ENCODE measurements around the gene GSTA4.

DNA sequence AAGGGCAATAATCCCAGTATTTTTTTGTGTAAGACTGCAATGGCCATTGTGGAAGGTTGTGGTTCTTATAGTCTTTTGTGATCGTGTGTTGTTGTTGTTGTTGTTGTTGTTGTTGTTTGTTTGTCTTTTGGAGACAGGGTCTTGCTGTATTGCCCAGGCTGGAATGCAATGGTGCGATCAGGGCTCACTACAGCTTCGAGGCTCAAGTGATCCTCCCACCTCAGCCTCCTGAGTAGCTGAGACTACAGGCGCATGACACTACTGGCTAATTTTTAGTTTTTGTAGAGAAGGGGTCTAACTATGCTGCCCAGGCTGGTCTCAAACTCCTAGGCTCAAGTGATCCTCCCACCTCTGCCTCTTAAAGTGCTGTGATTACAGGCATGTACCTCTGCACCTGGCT is 3.5 kb upstream of the GSTA4 start:
- TF ChIP-seq, protein P1, sequence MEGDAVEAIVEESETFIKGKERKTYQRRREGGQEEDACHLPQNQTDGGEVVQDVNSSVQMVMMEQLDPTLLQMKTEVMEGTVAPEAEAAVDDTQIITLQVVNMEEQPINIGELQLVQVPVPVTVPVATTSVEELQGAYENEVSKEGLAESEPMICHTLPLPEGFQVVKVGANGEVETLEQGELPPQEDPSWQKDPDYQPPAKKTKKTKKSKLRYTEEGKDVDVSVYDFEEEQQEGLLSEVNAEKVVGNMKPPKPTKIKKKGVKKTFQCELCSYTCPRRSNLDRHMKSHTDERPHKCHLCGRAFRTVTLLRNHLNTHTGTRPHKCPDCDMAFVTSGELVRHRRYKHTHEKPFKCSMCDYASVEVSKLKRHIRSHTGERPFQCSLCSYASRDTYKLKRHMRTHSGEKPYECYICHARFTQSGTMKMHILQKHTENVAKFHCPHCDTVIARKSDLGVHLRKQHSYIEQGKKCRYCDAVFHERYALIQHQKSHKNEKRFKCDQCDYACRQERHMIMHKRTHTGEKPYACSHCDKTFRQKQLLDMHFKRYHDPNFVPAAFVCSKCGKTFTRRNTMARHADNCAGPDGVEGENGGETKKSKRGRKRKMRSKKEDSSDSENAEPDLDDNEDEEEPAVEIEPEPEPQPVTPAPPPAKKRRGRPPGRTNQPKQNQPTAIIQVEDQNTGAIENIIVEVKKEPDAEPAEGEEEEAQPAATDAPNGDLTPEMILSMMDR (IDR thresholded peaks at IDR 0.05; ENCODE audit: control extremely low read depth in 1 of 3, insufficient read depth in 1 of 3, low read depth in 1 of 3, low read length in 3 of 3) = no peak
- TF ChIP-seq SP1 (IDR thresholded peaks at IDR 0.05; ENCODE audit: low read depth, low read length) (no peak), POLR2AphosphoS5 (IDR thresholded peaks at IDR 0.05; ENCODE audit: low read depth, low read length) (no peak), EP300 (IDR thresholded peaks at IDR 0.05; ENCODE audit: borderline replicate concordance in 1 of 2, low read depth in 2 of 2, low read length in 2 of 2) (no peak), CEBPB (IDR thresholded peaks at IDR 0.05; ENCODE audit: low read depth, low read length) (no peak), EZH2 (IDR thresholded peaks at IDR 0.05; ENCODE audit: low read depth, low read length, severe bottlenecking) (no peak), SP4 (IDR thresholded peaks at IDR 0.05; ENCODE audit: low read length) (no peak), CBX8 (IDR thresholded peaks at IDR 0.05; ENCODE audit: borderline replicate concordance, low read depth, low read length) (no peak), TCF12 (IDR thresholded peaks at IDR 0.05; ENCODE audit: low read depth, low read length) (no peak), TBP (IDR thresholded peaks at IDR 0.05; ENCODE audit: low read depth, low read length) (no peak), TAF1 (IDR thresholded peaks at IDR 0.05; ENCODE audit: low read depth, low read length) (no peak)

Data from H1 (cell line).